Left ventricle myocardium inferior (tissue), 1 donor: ENCODE data around the gene OSBPL5. TPM values are rescaled to one million over a fixed set of nuclear protein-coding genes. Genes with fewer than 3 reads are reported as not detected.

ENCODE experiments used
- DNase-seq: peaks from one replicate; pipeline ENCODE4 v3.0.0-alpha.2; 2020
- H3K27ac ChIP-seq: fragments of 200-600 bp; replicated peaks from 2 replicates; pipeline ENCODE4 v1.8.0; 2021
- H3K27me3 ChIP-seq: fragments of 200-600 bp; 2 replicates; pipeline ENCODE4 v1.8.0; 2021; ENCODE audit warnings: low read depth
- H3K36me3 ChIP-seq: fragments of 200-600 bp; 2 replicates; pipeline ENCODE4 v1.8.0; 2021
- H3K4me1 ChIP-seq: fragments of 200-600 bp; 2 replicates; pipeline ENCODE4 v1.8.0; 2021
- H3K4me3 ChIP-seq: fragments of 200-600 bp; 2 replicates; pipeline ENCODE4 v1.8.0; 2021; ENCODE audit warnings: mild to moderate bottlenecking, moderate library complexity
- H3K9me3 ChIP-seq: fragments of 200-600 bp; replicated peaks from 2 replicates; pipeline ENCODE4 v1.8.0; 2021
- intact Hi-C: fragments of 100-400 bp; cut with micrococcal nuclease; formaldehyde crosslinking; loops from one replicate; pipeline ENCODE4 v1.11.0; 2022
- total RNA-seq: library from RNA; stranded (reverse); fragmentation: NEBNext Ultra II Directional; extraction: Animal tissue kit (Norgen Biotek cat#: 25700); gene quantifications from one replicate; pipeline ENCODE4 v1.2.1, GENCODE V29; 2021
- TF ChIP-seq, protein P1 (sequence below): fragments of 200-600 bp; IDR thresholded peaks from 2 replicates; pipeline ENCODE4 v1.8.0; 2021; ENCODE audit warnings: antibody characterized with exemption, mild to moderate bottlenecking, borderline replicate concordance
- donor health status: DM: no; HTN: yes; CAD: no; lungs with severe emphysema.

The OSBPL5 gene
- total RNA-seq, 1 donor from 2014 or later, result 11.4 TPM

- Histone ChIP-seq H3K4me3 (no peak overlapping the region), H3K27me3 (no peaks in the 10 kb centered on the region), H3K4me1 (peaks cover 59% of the 10 kb centered on the region), H3K9me3 (no peaks in the 10 kb centered on the region), H3K27ac (peak overlapping the region; percentile 85), H3K36me3 (peaks cover 42% of the 10 kb centered on the region)
- DNase-seq, result peak; percentile 18
- intact Hi-C loops, result no loop called here
- TF ChIP-seq, protein P1, sequence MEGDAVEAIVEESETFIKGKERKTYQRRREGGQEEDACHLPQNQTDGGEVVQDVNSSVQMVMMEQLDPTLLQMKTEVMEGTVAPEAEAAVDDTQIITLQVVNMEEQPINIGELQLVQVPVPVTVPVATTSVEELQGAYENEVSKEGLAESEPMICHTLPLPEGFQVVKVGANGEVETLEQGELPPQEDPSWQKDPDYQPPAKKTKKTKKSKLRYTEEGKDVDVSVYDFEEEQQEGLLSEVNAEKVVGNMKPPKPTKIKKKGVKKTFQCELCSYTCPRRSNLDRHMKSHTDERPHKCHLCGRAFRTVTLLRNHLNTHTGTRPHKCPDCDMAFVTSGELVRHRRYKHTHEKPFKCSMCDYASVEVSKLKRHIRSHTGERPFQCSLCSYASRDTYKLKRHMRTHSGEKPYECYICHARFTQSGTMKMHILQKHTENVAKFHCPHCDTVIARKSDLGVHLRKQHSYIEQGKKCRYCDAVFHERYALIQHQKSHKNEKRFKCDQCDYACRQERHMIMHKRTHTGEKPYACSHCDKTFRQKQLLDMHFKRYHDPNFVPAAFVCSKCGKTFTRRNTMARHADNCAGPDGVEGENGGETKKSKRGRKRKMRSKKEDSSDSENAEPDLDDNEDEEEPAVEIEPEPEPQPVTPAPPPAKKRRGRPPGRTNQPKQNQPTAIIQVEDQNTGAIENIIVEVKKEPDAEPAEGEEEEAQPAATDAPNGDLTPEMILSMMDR, result no peak
Observed at GRCh38 chr11:3122775-3123201, 42.3 kb downstream of the OSBPL5 start.

DNA sequence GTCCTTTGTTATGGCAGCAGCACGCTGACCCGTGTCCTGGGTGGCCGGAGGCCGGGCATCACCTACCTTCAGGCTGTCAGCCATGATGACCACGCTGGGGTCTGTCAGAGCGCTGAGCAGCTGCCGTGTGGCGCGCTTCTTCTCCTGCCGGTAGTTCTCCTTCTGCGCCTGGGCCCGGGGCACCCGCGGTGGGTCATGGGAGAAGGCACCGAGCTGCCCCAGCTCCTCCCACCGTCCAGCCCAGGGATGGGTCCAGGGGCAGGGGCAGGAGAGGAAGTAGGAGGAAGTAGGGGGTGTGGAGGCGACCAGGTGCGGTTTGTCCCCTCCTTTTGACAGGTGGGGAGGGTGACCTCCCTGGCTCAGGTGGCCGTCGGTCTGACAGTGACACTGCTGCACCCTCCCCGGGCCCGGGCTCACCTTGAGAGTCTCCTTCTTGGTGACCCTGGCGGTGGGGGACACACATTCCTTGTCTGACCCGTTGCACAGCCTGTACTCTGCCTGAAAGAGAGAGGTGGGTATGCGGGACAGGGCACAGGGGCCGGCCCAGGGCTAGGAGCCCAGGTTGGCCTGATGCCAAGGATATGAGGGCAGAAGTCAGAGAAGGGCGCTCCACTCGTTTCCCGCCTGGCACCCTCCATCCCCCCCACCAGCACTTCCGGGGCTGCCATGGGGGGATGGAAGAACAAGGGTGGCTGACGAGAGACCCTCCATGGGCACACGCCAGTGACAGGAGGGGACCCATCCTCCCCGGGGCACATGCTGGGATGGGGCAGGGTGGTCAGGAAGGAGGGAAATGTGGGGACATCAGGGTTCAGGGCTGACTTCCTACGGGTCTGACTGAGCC, 43.0 kb downstream of the OSBPL5 start:
- TF ChIP-seq, protein P1, result no peak
- Histone ChIP-seq H3K4me3 (no peak overlapping the region), H3K4me1 (peaks cover 53% of the 10 kb centered on the region), H3K9me3 (no peaks in the 10 kb centered on the region), H3K27me3 (no peaks in the 10 kb centered on the region), H3K36me3 (peaks cover 48% of the 10 kb centered on the region), H3K27ac (no peak overlapping the region)
- peak; percentile 15 for DNase-seq
- intact Hi-C loops, result no loop called here

DNA sequence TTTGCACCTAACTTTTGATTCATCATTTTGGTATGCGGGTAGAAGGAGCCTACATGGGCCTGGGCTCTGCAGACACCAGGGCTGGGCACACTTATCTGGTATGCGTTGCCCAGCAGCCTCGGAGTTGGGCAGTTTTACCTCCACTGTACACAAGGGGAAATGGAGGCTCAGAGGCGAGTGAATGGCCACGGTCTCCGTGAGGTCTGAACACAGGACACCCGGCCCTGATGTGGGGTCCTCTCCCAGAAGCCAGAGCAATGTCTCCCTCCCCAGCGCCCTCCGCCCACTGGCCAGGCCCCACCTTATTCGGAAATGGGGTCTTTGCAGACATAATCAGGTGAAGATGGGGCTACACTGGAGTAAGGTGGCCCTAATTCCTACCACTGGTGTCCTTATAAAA, 43.7 kb downstream of the OSBPL5 start:
- intact Hi-C loops, result no loop called here
- no peak for DNase-seq
- peaks cover 53% of the 10 kb centered on the region for H3K36me3 ChIP-seq

GRCh38 chr11:3120071-3120792, 44.9 kb downstream of the OSBPL5 start:
- Histone ChIP-seq H3K27me3 (no peaks in the 10 kb centered on the region), H3K9me3 (peaks cover under 1% of the 10 kb centered on the region), H3K4me1 (peaks cover 34% of the 10 kb centered on the region), H3K4me3 (no peak overlapping the region), H3K36me3 (peaks cover 59% of the 10 kb centered on the region), H3K27ac (no peak overlapping the region)
- DNase-seq, result peak; percentile 13
- TF ChIP-seq, protein P1, result no peak
- intact Hi-C loops, result no loop called here

More for the DNA sequence above, 43.7 kb downstream of the OSBPL5 start:
- TF ChIP-seq, protein P1, result no peak
- Histone ChIP-seq H3K9me3 (no peaks in the 10 kb centered on the region), H3K4me3 (no peak overlapping the region), H3K27me3 (no peaks in the 10 kb centered on the region), H3K4me1 (peaks cover 46% of the 10 kb centered on the region), H3K27ac (no peak overlapping the region)

GRCh38 chr11:3119141-3119821, 45.8 kb downstream of the OSBPL5 start:
- Histone ChIP-seq H3K36me3 (peaks cover 68% of the 10 kb centered on the region), H3K27ac (no peak overlapping the region), H3K27me3 (no peaks in the 10 kb centered on the region), H3K9me3 (peaks cover 10% of the 10 kb centered on the region), H3K4me3 (no peak overlapping the region), H3K4me1 (peaks cover 24% of the 10 kb centered on the region)
- TF ChIP-seq, protein P1, result no peak
- DNase-seq, result peak; percentile 13
- intact Hi-C loops, result loop anchor here (10.0 kb wide), 2 partner anchors 56 to 96 kb away; partner anchors contain the start of gene MRGPRG
